Type B pancreatic cell (in vitro differentiated cells): ENCODE measurements around the gene PSEN1. TPM values are rescaled to one million over a fixed set of nuclear protein-coding genes. Genes with fewer than 3 reads are reported as not detected.

Experiments
- DNase-seq: peaks from one replicate; pipeline ENCODE4 v3.0.0; 2021; ENCODE audit warnings: mixed read lengths; ENCODE audit not compliant: unreplicated experiment; ENCODE audit errors: extremely low spot score
- H3K27ac Mint-ChIP-seq: 2 replicates; pipeline ENCODE4 v1.8.0; 2021; ENCODE audit warnings: mild to moderate bottlenecking, mixed read lengths
- H3K27me3 Mint-ChIP-seq: 2 replicates; pipeline ENCODE4 v1.8.0; 2021; ENCODE audit warnings: mixed read lengths
- H3K36me3 Mint-ChIP-seq: 2 replicates; pipeline ENCODE4 v1.8.0; 2021; ENCODE audit warnings: mixed read lengths
- H3K4me1 Mint-ChIP-seq: one replicate; pipeline ENCODE4 v1.8.0; 2021; ENCODE audit warnings: mixed read lengths; ENCODE audit not compliant: unreplicated experiment
- H3K4me3 Mint-ChIP-seq: 2 replicates; pipeline ENCODE4 v1.8.0; 2021; ENCODE audit warnings: mild to moderate bottlenecking, mixed read lengths
- H3K9me3 Mint-ChIP-seq: 2 replicates; pipeline ENCODE4 v1.8.0; 2021; ENCODE audit warnings: mixed read lengths
- CTCF ChIP-seq: fragments of 200-600 bp; sonication (generic); conservative IDR thresholded peaks from 2 replicates; pipeline ENCODE4 v1.5.0; 2021; ENCODE audit warnings: antibody characterized with exemption, mild to moderate bottlenecking
- total RNA-seq: library from RNA; stranded (reverse); gene quantifications from 2 replicates; pipeline ENCODE4 v1.2.1, GENCODE V29; 2021; ENCODE audit warnings: low replicate concordance

The PSEN1 gene
- total RNA-seq, 1 donor from 2014 or later, result 58.9 TPM

GRCh38 chr14:73105050-73105449 lies 31.3 kb upstream of the PSEN1 start:
- no peak for TF ChIP-seq CTCF
- H3K9me3 Mint-ChIP-seq, result no peaks in the 10 kb centered on the region
- no peak overlapping the region for H3K4me3 Mint-ChIP-seq
- no peaks in the 10 kb centered on the region for H3K4me1 Mint-ChIP-seq
- H3K27ac Mint-ChIP-seq, result no peak overlapping the region
- H3K36me3 Mint-ChIP-seq, result peaks cover 45% of the 10 kb centered on the region
- no peak for DNase-seq
- no peaks in the 10 kb centered on the region for H3K27me3 Mint-ChIP-seq

GRCh38 chr14:73105727-73106126 lies 30.6 kb upstream of the PSEN1 start:
- Mint-ChIP-seq H3K4me1 (no peaks in the 10 kb centered on the region), H3K9me3 (no peaks in the 10 kb centered on the region), H3K4me3 (no peak overlapping the region), H3K36me3 (peaks cover 42% of the 10 kb centered on the region), H3K27ac (no peak overlapping the region), H3K27me3 (no peaks in the 10 kb centered on the region)
- DNase-seq, result no peak
- TF ChIP-seq CTCF, result no peak

- H3K4me3 Mint-ChIP-seq, result no peak overlapping the region
- TF ChIP-seq CTCF, result no peak
- no peaks in the 10 kb centered on the region for H3K27me3 Mint-ChIP-seq
- H3K36me3 Mint-ChIP-seq, result peaks cover 43% of the 10 kb centered on the region
- H3K4me1 Mint-ChIP-seq, result no peaks in the 10 kb centered on the region
- DNase-seq, result no peak
- H3K9me3 Mint-ChIP-seq, result no peaks in the 10 kb centered on the region
- no peak overlapping the region for H3K27ac Mint-ChIP-seq
These were observed 20.1 kb upstream of the PSEN1 start for GRCh38 chr14:73116079-73116665.

- DNase-seq, result no peak
- H3K27me3 Mint-ChIP-seq, result no peaks in the 10 kb centered on the region
- no peak overlapping the region for H3K4me3 Mint-ChIP-seq
- H3K9me3 Mint-ChIP-seq, result no peaks in the 10 kb centered on the region
- TF ChIP-seq CTCF, result no peak
- peaks cover 13% of the 10 kb centered on the region for H3K4me1 Mint-ChIP-seq
- H3K27ac Mint-ChIP-seq, result no peak overlapping the region
- peaks cover 31% of the 10 kb centered on the region for H3K36me3 Mint-ChIP-seq
These were observed 12.0 kb upstream of the PSEN1 start for GRCh38 chr14:73124180-73124894.

- no peak for TF ChIP-seq CTCF
- no peak overlapping the region for H3K4me3 Mint-ChIP-seq
- no peaks in the 10 kb centered on the region for H3K9me3 Mint-ChIP-seq
- H3K27ac Mint-ChIP-seq, result no peak overlapping the region
- no peak for DNase-seq
- peaks cover 13% of the 10 kb centered on the region for H3K4me1 Mint-ChIP-seq
- H3K27me3 Mint-ChIP-seq, result no peaks in the 10 kb centered on the region
- H3K36me3 Mint-ChIP-seq, result peaks cover 23% of the 10 kb centered on the region
These were observed 11.1 kb upstream of the PSEN1 start for GRCh38 chr14:73125169-73125588.
